ENCODE results near the gene ADCY10.

DNA sequence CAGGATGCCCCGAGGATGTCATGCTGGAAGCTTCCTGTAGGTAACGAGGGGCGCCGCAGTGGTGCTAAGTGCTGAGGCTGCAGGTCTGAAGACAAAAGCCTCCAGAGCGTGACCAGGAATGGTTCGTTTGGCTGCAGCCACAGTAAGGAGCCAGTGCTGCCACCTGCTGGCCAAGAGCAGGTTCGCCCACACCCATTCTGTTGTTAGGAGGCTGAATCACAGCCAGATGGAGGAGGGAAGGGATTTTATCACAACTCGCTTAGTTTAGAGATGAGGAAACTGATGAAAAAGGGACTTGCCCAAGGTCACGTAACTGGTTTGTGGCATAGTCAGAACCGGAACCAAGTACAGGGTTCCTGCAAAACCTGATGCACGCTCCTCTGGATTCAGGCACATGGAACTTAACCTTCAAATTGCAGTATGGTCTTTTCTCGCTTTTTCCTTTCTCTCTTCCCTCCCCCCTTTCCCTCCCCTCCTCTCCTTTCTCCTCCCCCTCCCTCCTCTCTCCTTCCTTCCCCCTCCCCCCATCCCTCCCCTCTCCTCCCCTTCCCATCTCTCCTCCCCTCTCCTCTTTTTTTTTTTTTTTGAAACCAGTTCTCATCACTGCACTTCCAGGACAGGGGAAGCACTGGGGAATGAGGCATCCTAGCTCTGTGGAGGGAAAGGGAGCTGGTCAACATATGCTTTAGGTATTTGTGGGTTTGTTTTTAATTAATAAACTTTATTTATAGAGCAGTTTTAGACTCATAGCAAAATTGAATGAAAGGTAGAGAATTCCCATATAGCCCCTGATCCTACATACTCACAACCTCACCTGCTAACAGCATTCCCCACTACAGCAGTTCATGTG, 110.4 kb downstream of the ADCY10 start:
- TF ChIP-seq, protein P1, sequence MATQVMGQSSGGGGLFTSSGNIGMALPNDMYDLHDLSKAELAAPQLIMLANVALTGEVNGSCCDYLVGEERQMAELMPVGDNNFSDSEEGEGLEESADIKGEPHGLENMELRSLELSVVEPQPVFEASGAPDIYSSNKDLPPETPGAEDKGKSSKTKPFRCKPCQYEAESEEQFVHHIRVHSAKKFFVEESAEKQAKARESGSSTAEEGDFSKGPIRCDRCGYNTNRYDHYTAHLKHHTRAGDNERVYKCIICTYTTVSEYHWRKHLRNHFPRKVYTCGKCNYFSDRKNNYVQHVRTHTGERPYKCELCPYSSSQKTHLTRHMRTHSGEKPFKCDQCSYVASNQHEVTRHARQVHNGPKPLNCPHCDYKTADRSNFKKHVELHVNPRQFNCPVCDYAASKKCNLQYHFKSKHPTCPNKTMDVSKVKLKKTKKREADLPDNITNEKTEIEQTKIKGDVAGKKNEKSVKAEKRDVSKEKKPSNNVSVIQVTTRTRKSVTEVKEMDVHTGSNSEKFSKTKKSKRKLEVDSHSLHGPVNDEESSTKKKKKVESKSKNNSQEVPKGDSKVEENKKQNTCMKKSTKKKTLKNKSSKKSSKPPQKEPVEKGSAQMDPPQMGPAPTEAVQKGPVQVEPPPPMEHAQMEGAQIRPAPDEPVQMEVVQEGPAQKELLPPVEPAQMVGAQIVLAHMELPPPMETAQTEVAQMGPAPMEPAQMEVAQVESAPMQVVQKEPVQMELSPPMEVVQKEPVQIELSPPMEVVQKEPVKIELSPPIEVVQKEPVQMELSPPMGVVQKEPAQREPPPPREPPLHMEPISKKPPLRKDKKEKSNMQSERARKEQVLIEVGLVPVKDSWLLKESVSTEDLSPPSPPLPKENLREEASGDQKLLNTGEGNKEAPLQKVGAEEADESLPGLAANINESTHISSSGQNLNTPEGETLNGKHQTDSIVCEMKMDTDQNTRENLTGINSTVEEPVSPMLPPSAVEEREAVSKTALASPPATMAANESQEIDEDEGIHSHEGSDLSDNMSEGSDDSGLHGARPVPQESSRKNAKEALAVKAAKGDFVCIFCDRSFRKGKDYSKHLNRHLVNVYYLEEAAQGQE (IDR thresholded peaks at IDR 0.05; ENCODE audit: insufficient read depth in 1 of 2, low read depth in 2 of 2, low read length in 2 of 2) = 0 out of 4 replicates have a peak, but pooled peaks of 1 of the 2 experiments have one; percentile 26
- no peak for TF ChIP-seq POLR2AphosphoS5 (IDR thresholded peaks at IDR 0.05; ENCODE audit: low read depth, low read length)
- TF ChIP-seq SIN3A (IDR thresholded peaks at IDR 0.05; ENCODE audit: borderline replicate concordance, insufficient read depth, low read length) = no peak
